Spinal cord (tissue), 10 donors: ENCODE data around the gene LRFN4. TPM values are rescaled to one million over a fixed set of nuclear protein-coding genes. Genes with fewer than 3 reads are reported as not detected.

ENCODE experiments used
- DNase-seq, 6 donors: peaks; one replicate each; pipeline versions ENCODE4 v3.0.0 to v3.0.0-alpha.2; 2013 to 2015; ENCODE audit warnings: low spot score in 6 of 6, low read depth in 4 of 6
- H3K27ac ChIP-seq: one replicate; pipeline ENCODE4 v1.5.1; 2013; ENCODE audit warnings: low read depth, low read length, control low read depth
- H3K27me3 ChIP-seq: one replicate; pipeline ENCODE4 v1.6.1; 2013; ENCODE audit warnings: low read length; ENCODE audit not compliant: control insufficient read depth, insufficient read depth
- H3K36me3 ChIP-seq: one replicate; pipeline ENCODE4 v1.6.1; 2013; ENCODE audit warnings: low read length; ENCODE audit not compliant: control insufficient read depth, insufficient read depth
- H3K4me1 ChIP-seq: one replicate; pipeline ENCODE4 v1.6.1; 2013; ENCODE audit warnings: low read length; ENCODE audit not compliant: control insufficient read depth, insufficient read depth
- H3K4me3 ChIP-seq: one replicate; pipeline ENCODE4 v1.5.1; 2013; ENCODE audit warnings: low read depth, low read length, control low read depth
- H3K9me3 ChIP-seq: one replicate; pipeline ENCODE4 v1.6.1; 2013; ENCODE audit warnings: low read length; ENCODE audit not compliant: control insufficient read depth, insufficient read depth
- whole genome bisulfite sequencing: methylation state at CpG from one replicate; pipeline ENCODE4 v1.1.5; 2013; ENCODE audit warnings: missing lambda C conversion rate; ENCODE audit not compliant: insufficient coverage; 5-methylcytosine and 5-hydroxymethylcytosine counted together
- polyA plus RNA-seq, 2 donors: library from polyadenylated mRNA; unstranded; fragments of 120-200 nt; gene quantifications; one replicate each; pipeline ENCODE4 v1.2.1, GENCODE V29; 2013; ENCODE audit not compliant: insufficient read length in 2 of 2
- total RNA-seq, 2 donors: library from RNA; depleted of rRNA in 1 of 2; stranded (reverse); fragments of 120-200 nt in 1 of 2; fragments of >200 nt in 1 of 2; gene quantifications; one replicate each; pipeline versions ENCODE4 v1.2.3 to v1.2.4, GENCODE V29; 2013 to 2014
- donor health status: healthy.

The LRFN4 gene
- total and polyA plus RNA-seq, 4 donors, result 17.8 to 76.9 (median 59.4) TPM

DNA sequence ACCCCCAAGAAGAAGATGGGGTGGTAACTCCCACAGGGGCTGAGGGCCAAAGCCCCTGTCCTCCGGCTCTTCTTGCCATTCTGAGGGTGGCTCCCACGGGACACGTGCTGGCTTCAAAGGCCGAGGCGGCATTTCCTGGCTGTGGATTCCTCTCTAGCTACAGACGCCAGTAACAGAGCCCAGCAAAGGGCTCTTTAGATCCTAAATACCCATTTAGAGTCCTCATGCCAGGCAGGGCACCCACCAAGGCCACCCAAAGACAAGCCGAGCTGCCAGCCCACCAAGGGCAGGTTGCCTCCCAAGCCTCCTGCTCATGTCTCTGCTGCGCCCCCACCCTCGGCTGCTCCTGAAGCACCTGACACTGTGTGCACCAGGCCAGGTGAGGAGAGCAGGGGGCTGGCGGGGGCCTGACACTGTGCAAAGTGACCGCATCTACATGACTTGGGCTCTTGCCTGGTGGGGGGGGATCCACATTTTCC is 5.7 kb downstream of the LRFN4 start:
- H3K4me1 ChIP-seq, result peaks cover 25% of the 10 kb centered on the region
- WGBS, result 94% methylated on average over 9 of the region's 11 CpGs

DNA sequence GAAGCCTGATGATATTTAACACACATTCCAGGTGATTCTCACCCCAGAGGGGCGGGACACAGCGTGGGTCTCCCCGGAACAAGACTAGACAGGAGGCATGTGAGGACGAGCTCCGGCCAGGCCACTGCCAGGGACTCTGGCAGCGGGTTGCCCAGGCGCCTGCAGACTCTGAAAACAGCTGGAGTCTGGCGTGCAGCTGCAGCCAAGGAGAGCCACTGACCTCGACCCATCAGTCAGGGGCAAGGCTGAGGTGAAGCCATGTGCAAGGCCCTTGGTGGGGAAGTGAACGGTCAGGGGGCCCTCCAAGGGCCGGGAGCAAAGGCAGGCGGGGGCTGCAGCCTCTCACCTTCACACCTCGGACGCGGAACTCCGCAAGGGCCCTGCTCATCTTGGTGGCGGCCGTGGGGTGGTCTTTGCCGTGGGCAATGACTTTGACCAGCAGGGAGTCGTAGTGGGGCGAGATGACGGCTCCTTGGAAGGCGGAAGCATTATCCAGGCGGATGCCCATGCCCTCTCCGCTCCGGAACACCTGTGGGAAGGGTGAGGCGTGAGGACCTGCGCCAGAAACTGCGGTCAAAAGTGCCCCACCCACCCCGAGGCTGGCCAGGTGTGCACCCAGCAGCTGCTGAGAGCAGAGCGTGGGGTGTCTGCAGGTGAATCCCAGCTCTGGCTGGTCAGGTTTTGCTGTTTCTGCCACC is 6.7 kb downstream of the LRFN4 start:
- H3K36me3 ChIP-seq, result peaks cover 95% of the 10 kb centered on the region
- H3K4me1 ChIP-seq, result peaks cover 16% of the 10 kb centered on the region
- no peaks in the 10 kb centered on the region for H3K27me3 ChIP-seq
- H3K4me3 ChIP-seq, result no peak overlapping the region
- H3K27ac ChIP-seq, result no peak overlapping the region
- 90% methylated on average over 27 of the region's 31 CpGs for WGBS
- DNase-seq, result no peak
- H3K9me3 ChIP-seq, result no peaks in the 10 kb centered on the region

More for the DNA sequence above, 5.7 kb downstream of the LRFN4 start:
- H3K4me3 ChIP-seq, result no peak overlapping the region
- H3K36me3 ChIP-seq, result peaks cover 98% of the 10 kb centered on the region
- DNase-seq, result no peak
- H3K27ac ChIP-seq, result no peak overlapping the region
- no peaks in the 10 kb centered on the region for H3K27me3 ChIP-seq
- no peaks in the 10 kb centered on the region for H3K9me3 ChIP-seq

DNA sequence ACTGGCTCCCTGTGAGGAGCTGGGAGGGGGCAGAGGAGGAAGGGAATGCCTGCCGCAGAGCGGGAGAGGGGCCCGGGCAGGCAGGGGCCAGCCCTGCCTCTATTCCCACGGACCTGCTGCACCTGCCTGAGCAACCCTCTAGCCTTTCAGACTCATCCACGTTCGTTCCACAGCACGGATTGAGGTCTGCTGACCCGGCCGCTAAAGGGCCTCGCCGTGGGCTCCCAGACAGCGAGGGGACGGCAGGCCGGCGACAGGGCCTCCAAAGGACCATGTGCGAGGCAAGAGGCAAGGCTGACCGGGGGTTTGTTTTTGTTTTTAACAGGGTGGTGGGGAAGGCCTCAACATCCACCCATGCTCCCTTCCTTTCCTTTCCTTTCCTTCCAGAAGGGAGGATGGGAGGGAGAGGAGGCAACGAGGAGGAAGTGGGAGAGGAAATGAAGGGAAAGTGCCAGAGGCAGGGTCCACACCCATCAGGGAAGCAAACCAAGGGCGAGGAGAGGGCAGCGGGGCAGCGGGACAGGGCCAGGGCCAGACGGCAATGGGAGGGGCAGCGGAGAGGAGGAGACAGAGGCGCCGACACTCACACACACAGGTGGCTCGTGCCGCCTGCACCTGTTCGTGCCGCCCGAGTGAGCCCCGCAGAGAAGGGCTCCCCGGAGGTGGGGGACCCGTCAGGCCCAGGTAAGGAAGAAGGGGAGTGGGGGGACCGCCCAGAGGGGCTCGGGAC is 7.5 kb downstream of the LRFN4 start:
- H3K27ac ChIP-seq, result no peak overlapping the region
- no peaks in the 10 kb centered on the region for H3K9me3 ChIP-seq
- no peak for DNase-seq
- H3K27me3 ChIP-seq, result no peaks in the 10 kb centered on the region
- H3K4me3 ChIP-seq, result no peak overlapping the region
- WGBS, result 76% methylated on average over 14 of the region's 35 CpGs
- H3K36me3 ChIP-seq, result peaks cover 94% of the 10 kb centered on the region
- H3K4me1 ChIP-seq, result peaks cover 10% of the 10 kb centered on the region

DNA sequence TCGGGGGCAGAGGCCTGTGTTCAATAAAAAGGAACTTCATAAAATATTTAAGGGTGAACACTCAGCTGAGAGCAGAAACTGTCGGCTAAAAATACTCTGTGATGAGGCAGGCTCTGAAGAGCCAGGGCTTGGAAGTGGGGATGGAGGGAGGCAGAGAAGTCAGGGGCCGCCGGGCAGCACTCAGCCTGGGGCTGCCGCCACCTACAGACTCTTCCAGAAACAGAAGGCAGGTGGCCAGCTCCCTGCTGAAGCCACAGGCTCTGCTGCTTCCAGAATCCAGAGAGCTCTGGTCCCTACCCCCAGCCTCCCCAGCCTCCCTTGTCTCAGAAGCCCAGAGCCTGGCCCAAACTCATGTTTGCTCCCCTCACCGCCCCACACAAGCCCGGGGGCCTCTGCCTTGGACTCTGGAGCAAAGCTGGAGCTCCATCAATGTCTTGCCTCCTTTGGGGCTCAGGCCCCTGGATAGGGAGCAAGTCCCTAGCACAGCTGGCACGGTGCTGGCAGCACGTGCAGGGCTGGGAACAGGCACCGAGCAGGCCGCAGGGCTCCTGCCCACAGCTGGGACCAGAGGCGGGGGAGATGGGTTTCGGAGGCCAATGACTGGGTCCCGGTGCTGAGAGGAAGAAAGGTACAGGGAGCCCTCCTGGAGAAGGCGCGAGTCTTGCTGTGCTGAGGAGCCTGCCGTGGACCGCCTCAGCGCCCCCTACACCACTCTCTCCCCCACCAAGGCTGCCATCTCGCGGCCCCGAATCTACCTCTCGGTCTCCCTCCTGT is 8.2 kb downstream of the LRFN4 start:
- no peaks in the 10 kb centered on the region for H3K27me3 ChIP-seq
- no peak overlapping the region for H3K27ac ChIP-seq
- DNase-seq, result no peak
- peaks cover 94% of the 10 kb centered on the region for H3K36me3 ChIP-seq
- no peak overlapping the region for H3K4me3 ChIP-seq
- no peaks in the 10 kb centered on the region for H3K9me3 ChIP-seq
- H3K4me1 ChIP-seq, result peaks cover 8% of the 10 kb centered on the region
- WGBS, result 81% methylated on average over 16 of the region's 23 CpGs

DNA sequence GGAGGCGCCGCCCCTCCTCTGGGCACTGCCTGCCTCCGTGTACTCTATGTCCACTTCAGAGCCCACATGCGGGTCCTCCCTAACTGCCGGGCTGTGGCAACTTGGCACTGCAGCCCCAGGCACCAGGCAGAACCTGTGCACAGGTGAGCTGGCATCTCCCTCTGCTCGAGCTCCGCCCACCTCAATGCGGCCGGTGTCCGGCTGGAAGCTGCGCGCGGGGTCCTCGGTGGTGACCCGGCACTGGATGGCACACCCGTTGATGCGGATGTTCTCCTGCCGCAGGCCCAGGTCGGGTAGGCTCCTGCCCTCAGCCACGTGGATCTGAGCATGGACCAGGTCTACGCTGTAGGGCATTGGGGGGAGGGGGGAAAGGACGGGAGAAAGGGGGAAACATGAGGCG is 9.1 kb downstream of the LRFN4 start:
- Histone ChIP-seq H3K9me3 (no peaks in the 10 kb centered on the region), H3K4me3 (no peak overlapping the region), H3K36me3 (peaks cover 94% of the 10 kb centered on the region), H3K27ac (no peak overlapping the region), H3K4me1 (peaks cover 8% of the 10 kb centered on the region), H3K27me3 (no peaks in the 10 kb centered on the region)
- no peak for DNase-seq
- WGBS, result 88% methylated on average over 22 of the region's 23 CpGs

DNA sequence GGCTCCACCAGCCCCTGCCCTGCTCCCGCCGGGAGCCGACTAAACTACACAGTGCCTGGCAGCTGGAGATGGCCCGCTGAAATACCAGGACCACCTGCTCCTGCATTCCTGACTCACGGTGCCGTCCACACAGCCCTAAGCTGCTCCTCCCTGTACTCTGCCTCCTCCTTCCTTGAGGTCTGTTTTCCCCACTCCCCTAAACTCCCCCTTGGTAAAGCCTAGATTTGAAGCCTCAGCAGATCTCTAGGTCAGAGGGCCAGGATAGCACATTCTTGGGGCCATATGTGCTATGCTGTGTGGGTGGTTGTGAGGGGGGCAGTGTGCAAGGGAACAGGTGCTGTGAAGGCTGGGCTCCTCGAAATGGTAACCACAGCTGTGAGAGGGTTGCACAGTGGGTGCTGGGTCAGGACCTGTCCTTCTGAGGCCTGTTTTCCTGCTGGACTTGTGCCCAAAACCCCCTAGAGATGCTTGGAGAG is 9.7 kb downstream of the LRFN4 start:
- no peak overlapping the region for H3K4me3 ChIP-seq
- H3K4me1 ChIP-seq, result peaks cover 8% of the 10 kb centered on the region
- no peak overlapping the region for H3K27ac ChIP-seq
- 35% methylated on average over 7 of the region's 7 CpGs for WGBS
- peak in 1 of 6 donors; percentile 50 for DNase-seq
- no peaks in the 10 kb centered on the region for H3K9me3 ChIP-seq
- peaks cover 94% of the 10 kb centered on the region for H3K36me3 ChIP-seq
- no peaks in the 10 kb centered on the region for H3K27me3 ChIP-seq

DNA sequence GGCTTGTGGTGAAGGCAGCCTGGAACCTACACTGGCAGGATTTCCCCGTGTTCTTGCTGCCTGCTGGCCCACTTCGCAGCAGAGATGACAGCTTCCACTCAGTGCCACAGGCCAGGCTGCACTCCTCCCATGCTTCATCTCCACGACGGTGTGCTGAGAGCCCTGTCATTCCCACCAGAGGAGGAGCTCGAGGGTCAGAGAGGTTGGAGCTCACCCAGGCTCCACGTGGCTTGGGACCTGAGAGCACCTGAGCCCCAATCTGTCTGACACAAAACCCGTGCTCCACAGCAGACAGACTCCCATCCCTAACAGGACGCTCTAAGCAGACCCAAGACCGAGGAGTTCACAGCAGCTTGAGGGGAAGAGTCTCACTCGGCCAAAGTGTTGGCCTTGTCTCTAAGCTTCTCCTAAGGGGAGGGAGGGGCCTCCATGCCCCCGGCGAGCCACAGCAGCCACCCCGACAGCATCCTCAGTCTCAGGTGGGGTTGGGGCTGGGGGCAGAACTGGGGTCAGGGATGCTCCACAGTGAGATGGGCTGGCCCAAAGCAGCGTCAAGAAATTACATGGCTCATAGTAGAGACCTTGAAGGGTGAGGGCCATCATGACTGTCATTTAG is 10.7 kb downstream of the LRFN4 start:
- Histone ChIP-seq H3K4me3 (no peak overlapping the region), H3K27me3 (no peaks in the 10 kb centered on the region), H3K9me3 (no peaks in the 10 kb centered on the region), H3K27ac (no peak overlapping the region), H3K4me1 (peaks cover 8% of the 10 kb centered on the region), H3K36me3 (peaks cover 89% of the 10 kb centered on the region)
- no peak for DNase-seq
- WGBS, result 66% methylated on average over 12 of the region's 14 CpGs

DNA sequence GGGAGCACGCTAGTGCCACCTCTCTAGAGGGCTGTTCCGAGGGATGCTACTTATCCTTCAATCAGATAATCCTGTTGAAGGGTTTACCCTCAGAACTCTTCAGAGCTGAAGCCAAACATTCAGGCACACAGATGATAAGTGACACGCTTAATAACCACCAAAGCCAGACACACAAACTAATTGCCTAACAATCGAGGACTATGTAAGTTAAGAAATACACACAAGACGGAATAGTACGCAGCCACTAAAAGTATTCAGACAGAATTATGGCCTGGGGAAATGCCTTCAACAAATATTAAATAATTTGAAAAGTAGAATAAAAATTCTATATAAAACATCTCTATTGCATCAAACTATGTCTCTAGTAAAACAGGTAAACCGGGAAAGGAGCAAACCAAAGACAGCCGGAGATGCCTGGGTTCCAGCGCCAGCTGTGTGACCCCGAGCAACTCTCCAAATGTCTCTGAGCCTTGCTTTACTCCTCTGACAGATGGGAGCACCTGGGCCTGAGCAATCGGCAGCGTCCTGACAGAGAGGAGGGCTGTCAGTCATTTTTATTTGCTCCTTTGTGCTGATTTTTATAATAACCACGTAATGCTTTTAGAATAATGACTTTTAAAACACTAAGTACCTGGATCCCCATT is 11.3 kb downstream of the LRFN4 start:
- no peaks in the 10 kb centered on the region for H3K9me3 ChIP-seq
- 99% methylated on average over 6 of the region's 13 CpGs for WGBS
- no peaks in the 10 kb centered on the region for H3K27me3 ChIP-seq
- no peak for DNase-seq
- H3K36me3 ChIP-seq, result peaks cover 83% of the 10 kb centered on the region
- H3K4me1 ChIP-seq, result peaks cover 8% of the 10 kb centered on the region
- no peak overlapping the region for H3K27ac ChIP-seq
- no peak overlapping the region for H3K4me3 ChIP-seq
